Nephron progenitor cell (in vitro differentiated cells): ENCODE data around the gene C2orf68.
"Not testable (repeated sequence)": the region's sequence is repeated elsewhere in the genome, so short reads cannot be mapped to it uniquely, and the experiment has no call there.

Experiments used
- DNase-seq: peaks from one replicate; pipeline ENCODE4 v3.0.0; 2021
- H3K27ac Mint-ChIP-seq: 2 replicates; pipeline ENCODE4 v1.8.0; 2021; ENCODE audit warnings: mild to moderate bottlenecking, moderate library complexity, mixed read lengths
- H3K27me3 Mint-ChIP-seq: 2 replicates; pipeline ENCODE4 v1.8.0; 2021; ENCODE audit warnings: mild to moderate bottlenecking, low read depth, mixed read lengths; ENCODE audit not compliant: poor library complexity
- H3K36me3 Mint-ChIP-seq: 2 replicates; pipeline ENCODE4 v1.8.0; 2021; ENCODE audit warnings: low read depth, mixed read lengths
- H3K4me1 Mint-ChIP-seq: 2 replicates; pipeline ENCODE4 v1.8.0; 2021; ENCODE audit warnings: mixed read lengths
- H3K4me3 Mint-ChIP-seq: 2 replicates; pipeline ENCODE4 v1.8.0; 2021; ENCODE audit warnings: mild to moderate bottlenecking, moderate library complexity, mixed read lengths
- H3K9me3 Mint-ChIP-seq: 2 replicates; pipeline ENCODE4 v1.8.0; 2021; ENCODE audit warnings: mild to moderate bottlenecking, moderate library complexity, mixed read lengths
- CTCF ChIP-seq: fragments of 200-600 bp; sonication (generic); IDR thresholded peaks from 2 replicates; pipeline ENCODE4 v1.5.0; 2021; ENCODE audit warnings: antibody characterized with exemption

The C2orf68 gene

GRCh38 chr2:85607268-85608215, 4.3 kb downstream of the C2orf68 start:
- Mint-ChIP-seq H3K36me3 (peaks cover 37% of the 10 kb centered on the region), H3K4me3 (no peak overlapping the region), H3K4me1 (peaks cover 63% of the 10 kb centered on the region), H3K9me3 (no peaks in the 10 kb centered on the region), H3K27ac (peak overlapping the region; percentile 90), H3K27me3 (no peaks in the 10 kb centered on the region)
- DNase-seq = no peak
- TF ChIP-seq CTCF = no peak

- Mint-ChIP-seq H3K4me1 (peaks cover 60% of the 10 kb centered on the region), H3K36me3 (peaks cover 37% of the 10 kb centered on the region)
Measured at GRCh38 chr2:85606116-85606455, 5.8 kb downstream of the C2orf68 start.

GRCh38 chr2:85605406-85606115, 6.3 kb downstream of the C2orf68 start:
- no peaks in the 10 kb centered on the region for H3K27me3 Mint-ChIP-seq
- no peak for TF ChIP-seq CTCF
- H3K9me3 Mint-ChIP-seq = no peaks in the 10 kb centered on the region
- no peak overlapping the region for H3K4me3 Mint-ChIP-seq
- DNase-seq = no peak
- H3K36me3 Mint-ChIP-seq = peaks cover 37% of the 10 kb centered on the region
- H3K4me1 Mint-ChIP-seq = peaks cover 61% of the 10 kb centered on the region
- peak overlapping the region; percentile 81 for H3K27ac Mint-ChIP-seq

More at GRCh38 chr2:85606116-85606455, 5.8 kb downstream of the C2orf68 start:
- no peaks in the 10 kb centered on the region for H3K9me3 Mint-ChIP-seq
- H3K27ac Mint-ChIP-seq = peak overlapping the region; percentile 81
- H3K27me3 Mint-ChIP-seq = no peaks in the 10 kb centered on the region
- DNase-seq = no peak
- TF ChIP-seq CTCF = no peak
- no peak overlapping the region for H3K4me3 Mint-ChIP-seq

DNA sequence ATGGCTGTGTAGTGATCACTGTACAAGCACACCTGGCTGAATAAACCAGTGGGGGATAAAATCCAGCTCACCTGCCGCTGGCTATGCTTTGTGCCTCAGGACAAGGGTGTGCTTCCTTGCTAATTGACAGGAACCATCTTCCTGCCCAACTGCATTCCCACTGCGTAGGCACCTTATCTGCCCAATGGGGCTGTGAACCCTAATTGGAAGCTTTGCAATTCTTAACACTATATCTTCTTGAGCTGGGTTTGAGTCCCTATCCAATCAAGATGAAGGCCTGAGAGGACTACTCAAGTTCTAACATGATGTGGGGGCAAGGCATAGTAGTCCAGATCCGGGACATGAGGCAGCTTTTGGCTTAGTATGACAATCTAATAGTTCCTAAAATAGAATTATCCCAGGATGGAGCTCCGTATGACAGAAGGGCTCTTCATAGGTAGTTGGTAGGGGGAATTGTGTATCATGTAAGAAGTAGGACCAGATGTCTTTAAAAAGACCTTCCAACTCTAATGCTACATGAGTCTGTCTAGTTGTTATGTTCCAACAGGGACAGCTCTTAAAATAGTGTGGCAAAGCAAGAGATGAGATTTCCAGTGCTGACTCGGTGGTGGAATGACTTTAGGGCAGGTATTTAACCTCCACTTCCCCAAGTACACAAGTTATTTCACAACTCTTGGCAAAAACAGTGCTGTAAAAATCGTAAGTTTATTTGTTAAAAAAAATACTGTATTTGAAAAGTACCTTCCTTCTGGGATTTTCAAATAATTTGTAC, 7.1 kb downstream of the C2orf68 start:
- H3K27me3 Mint-ChIP-seq = no peaks in the 10 kb centered on the region
- H3K27ac Mint-ChIP-seq = no peak overlapping the region
- H3K9me3 Mint-ChIP-seq = no peaks in the 10 kb centered on the region
- DNase-seq = no peak
- peak overlapping the region; percentile 34 for H3K4me3 Mint-ChIP-seq
- peaks cover 32% of the 10 kb centered on the region for H3K36me3 Mint-ChIP-seq
- peaks cover 55% of the 10 kb centered on the region for H3K4me1 Mint-ChIP-seq
- TF ChIP-seq CTCF = no peak

DNA sequence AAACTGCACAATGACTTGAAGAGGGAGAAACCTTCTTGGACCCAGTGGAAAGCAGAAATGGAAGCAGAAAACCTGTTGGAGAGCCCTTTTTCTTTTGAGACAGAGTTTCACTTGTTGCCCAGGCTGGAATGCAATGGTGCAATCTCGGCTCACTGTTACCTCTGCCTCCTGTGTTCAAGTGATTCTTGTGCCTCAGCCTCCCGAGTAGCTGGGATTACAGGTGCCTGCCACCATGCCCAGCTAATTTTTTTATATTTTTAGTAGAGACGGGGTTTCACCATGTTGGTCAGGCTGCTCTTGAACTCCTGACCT, 7.8 kb downstream of the C2orf68 start:
- H3K4me3 Mint-ChIP-seq, DNase-seq, H3K9me3 Mint-ChIP-seq, H3K27me3 Mint-ChIP-seq: not testable (repeated sequence)
- peaks cover 50% of the 10 kb centered on the region for H3K4me1 Mint-ChIP-seq
- H3K27ac Mint-ChIP-seq = peak overlapping the region; percentile 84
- peaks cover 25% of the 10 kb centered on the region for H3K36me3 Mint-ChIP-seq
